Hematopoietic multipotent progenitor cell (in vitro differentiated cells): Measurements from ENCODE around the gene NXT2. TPM values are rescaled to one million over a fixed set of nuclear protein-coding genes. Genes with fewer than 3 reads are reported as not detected.

Source experiments
- total RNA-seq: library from RNA; depleted of rRNA; stranded (reverse); fragments of >200 nt; gene quantifications from one replicate; pipeline ENCODE4 v1.2.3, GENCODE V29; 2012

The NXT2 gene
- total RNA-seq, 1 donor, result 8.3 TPM

Other genes starting within 250 kb of the NXT2 start
- gene GUCY2F, start 54.8 kb upstream of the NXT2 start, total RNA-seq, result not detected
- 1.1 TPM for gene KCNE5, start 88.3 kb downstream of the NXT2 start, total RNA-seq
- gene ACSL4, start 196.4 kb downstream of the NXT2 start, total RNA-seq, result 20.2 TPM